CD4-positive, alpha-beta T cell (primary cell): ENCODE data around the gene GRIA4. TPM values are rescaled to one million over a fixed set of nuclear protein-coding genes. Genes with fewer than 3 reads are reported as not detected.

Experiments used
- ATAC-seq: fragments of 200-7000 bp; cut with Tn5 transposase; one replicate; pipeline ENCODE4 v1.10.0; 2022; ENCODE audit warnings: mild to moderate bottlenecking; ENCODE audit not compliant: poor library complexity
- CTCF ChIA-PET: fragments of 350-600 bp; sonication (Branson Sonifier 250); formaldehyde crosslinking; loops from one replicate; lab custom pipeline; 2021; ENCODE audit warnings: antibody characterized with exemption, inconsistent platforms; lab: Charles Lee
- POLR2A ChIA-PET: fragments of 350-600 bp; sonication (Branson Sonifier 250); formaldehyde crosslinking; loops from one replicate; lab custom pipeline; 2021; ENCODE audit warnings: antibody characterized with exemption, inconsistent platforms; lab: Charles Lee
- DNase-seq, 14 experiments: peaks; one replicate each; pipeline ENCODE4 v3.0.0-alpha.2; 2013 to 2020; ENCODE audit warnings: mixed read lengths in 2 of 14
- H3K27ac ChIP-seq, 2 donors: one replicate each; pipeline versions ENCODE4 v1.5.1 to v1.7.0; 2013; ENCODE audit warnings: low read length in 2 of 2, low read depth in 1 of 2, mild to moderate bottlenecking in 1 of 2
- H3K27me3 ChIP-seq, 2 experiments: 1 replicate in 1 of 2; 2 replicates in 1 of 2; pipeline versions ENCODE4 v1.6.1 to v1.7.0; 2013; ENCODE audit warnings: low read length in 2 of 2, control low read depth in 1 of 2, mild to moderate bottlenecking in 1 of 2, moderate library complexity in 1 of 2; ENCODE audit not compliant: insufficient read depth in 2 of 2, control insufficient read depth in 1 of 2
- H3K36me3 ChIP-seq: one replicate; pipeline ENCODE4 v1.6.1; 2013; ENCODE audit warnings: low read length, control low read depth; ENCODE audit not compliant: insufficient read depth
- H3K4me1 ChIP-seq: one replicate; pipeline ENCODE4 v1.6.1; 2013; ENCODE audit warnings: low read length, control low read depth; ENCODE audit not compliant: insufficient read depth
- H3K4me3 ChIP-seq: one replicate; pipeline ENCODE4 v1.5.1; 2013; ENCODE audit warnings: mild to moderate bottlenecking, low read length, moderate library complexity
- H3K9me3 ChIP-seq, 2 experiments: 1 replicate in 1 of 2; 2 replicates in 1 of 2; pipeline versions ENCODE4 v1.6.1 to v1.7.0; 2013; ENCODE audit warnings: low read length in 2 of 2, mild to moderate bottlenecking in 2 of 2, control low read depth in 1 of 2, moderate library complexity in 1 of 2; ENCODE audit not compliant: control insufficient read depth in 1 of 2, insufficient read depth in 1 of 2
- H3K27ac Mint-ChIP-seq: one replicate; pipeline ENCODE4 v1.8.0; 2020; ENCODE audit warnings: mixed read lengths
- H3K27me3 Mint-ChIP-seq: one replicate; pipeline ENCODE4 v1.8.0; 2021; ENCODE audit warnings: mixed read lengths
- H3K36me3 Mint-ChIP-seq: one replicate; pipeline ENCODE4 v1.8.0; 2021; ENCODE audit warnings: low read depth, mixed read lengths
- H3K4me1 Mint-ChIP-seq: one replicate; pipeline ENCODE4 v1.8.0; 2021; ENCODE audit warnings: low read depth, mixed read lengths
- H3K4me3 Mint-ChIP-seq: one replicate; pipeline ENCODE4 v1.8.0; 2020; ENCODE audit warnings: mild to moderate bottlenecking, mixed read lengths
- H3K9me3 Mint-ChIP-seq: one replicate; pipeline ENCODE4 v1.8.0; 2020; ENCODE audit warnings: mixed read lengths
- intact Hi-C, 2 experiments: fragments of 100-400 bp; cut with DNase I in 1 of 2; cut with micrococcal nuclease in 1 of 2; formaldehyde crosslinking; loops; one replicate each; pipeline versions ENCODE4 v1.15.1 to v1.9.0; 2023 to 2025; cut with DNase I, micrococcal nuclease
- total RNA-seq, 174 experiments: library from RNA in 2 of 174; stranded (reverse) in 2 of 174; gene quantifications; one replicate each; pipeline ENCODE4 v1.2.3 and lab custom pipeline; 2021 to 2026
- TF ChIP-seq, protein P1 (sequence below): fragments of 200-600 bp; IDR thresholded peaks from one replicate; pipeline ENCODE4 v1.8.0; 2022; ENCODE audit warnings: antibody characterized with exemption, mild to moderate bottlenecking

GRIA4 gene
- total RNA-seq, 2 experiments from 2014 or later: not detected

- H3K27me3 Mint-ChIP-seq: no peaks in the 10 kb centered on the region
- CTCF ChIA-PET: no interaction called here
Measured at GRCh38 chr11:105891685-105892084, 281.8 kb downstream of the GRIA4 start.

GRCh38 chr11:105897161-105897560 is 287.3 kb downstream of the GRIA4 start:
- Histone ChIP-seq H3K27me3 (no peaks in the 10 kb centered on the region), H3K36me3 (no peaks in the 10 kb centered on the region), H3K9me3 (peaks cover 0 to 4% of the 10 kb centered on the region in 2 experiments), H3K27ac (no peak overlapping the region), H3K4me1 (no peaks in the 10 kb centered on the region), H3K4me3 (no peak overlapping the region)
- ChIA-PET POLR2A (no interaction called here), CTCF (no interaction called here)
- Mint-ChIP-seq H3K36me3 (no peaks in the 10 kb centered on the region), H3K27me3 (no peaks in the 10 kb centered on the region), H3K9me3 (no peaks in the 10 kb centered on the region), H3K4me3 (no peak overlapping the region), H3K4me1 (no peaks in the 10 kb centered on the region), H3K27ac (no peak overlapping the region)
- DNase-seq (no peak), ATAC-seq (no peak)
- TF ChIP-seq, protein P1, sequence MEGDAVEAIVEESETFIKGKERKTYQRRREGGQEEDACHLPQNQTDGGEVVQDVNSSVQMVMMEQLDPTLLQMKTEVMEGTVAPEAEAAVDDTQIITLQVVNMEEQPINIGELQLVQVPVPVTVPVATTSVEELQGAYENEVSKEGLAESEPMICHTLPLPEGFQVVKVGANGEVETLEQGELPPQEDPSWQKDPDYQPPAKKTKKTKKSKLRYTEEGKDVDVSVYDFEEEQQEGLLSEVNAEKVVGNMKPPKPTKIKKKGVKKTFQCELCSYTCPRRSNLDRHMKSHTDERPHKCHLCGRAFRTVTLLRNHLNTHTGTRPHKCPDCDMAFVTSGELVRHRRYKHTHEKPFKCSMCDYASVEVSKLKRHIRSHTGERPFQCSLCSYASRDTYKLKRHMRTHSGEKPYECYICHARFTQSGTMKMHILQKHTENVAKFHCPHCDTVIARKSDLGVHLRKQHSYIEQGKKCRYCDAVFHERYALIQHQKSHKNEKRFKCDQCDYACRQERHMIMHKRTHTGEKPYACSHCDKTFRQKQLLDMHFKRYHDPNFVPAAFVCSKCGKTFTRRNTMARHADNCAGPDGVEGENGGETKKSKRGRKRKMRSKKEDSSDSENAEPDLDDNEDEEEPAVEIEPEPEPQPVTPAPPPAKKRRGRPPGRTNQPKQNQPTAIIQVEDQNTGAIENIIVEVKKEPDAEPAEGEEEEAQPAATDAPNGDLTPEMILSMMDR: no peak
- intact Hi-C loops: no loop called here

More at GRCh38 chr11:105891685-105892084, 281.8 kb downstream of the GRIA4 start:
- Histone ChIP-seq H3K4me1 (no peaks in the 10 kb centered on the region), H3K4me3 (no peak overlapping the region), H3K36me3 (no peaks in the 10 kb centered on the region), H3K27me3 (no peaks in the 10 kb centered on the region), H3K9me3 (no peaks in the 10 kb centered on the region), H3K27ac (no peak overlapping the region)
- intact Hi-C loops: no loop called here
- Mint-ChIP-seq H3K27ac (no peak overlapping the region), H3K9me3 (no peaks in the 10 kb centered on the region), H3K36me3 (no peaks in the 10 kb centered on the region), H3K4me1 (no peaks in the 10 kb centered on the region), H3K4me3 (no peak overlapping the region)
- ATAC-seq (no peak), DNase-seq (no peak)
- TF ChIP-seq, protein P1: no peak
- POLR2A ChIA-PET: no interaction called here

DNA sequence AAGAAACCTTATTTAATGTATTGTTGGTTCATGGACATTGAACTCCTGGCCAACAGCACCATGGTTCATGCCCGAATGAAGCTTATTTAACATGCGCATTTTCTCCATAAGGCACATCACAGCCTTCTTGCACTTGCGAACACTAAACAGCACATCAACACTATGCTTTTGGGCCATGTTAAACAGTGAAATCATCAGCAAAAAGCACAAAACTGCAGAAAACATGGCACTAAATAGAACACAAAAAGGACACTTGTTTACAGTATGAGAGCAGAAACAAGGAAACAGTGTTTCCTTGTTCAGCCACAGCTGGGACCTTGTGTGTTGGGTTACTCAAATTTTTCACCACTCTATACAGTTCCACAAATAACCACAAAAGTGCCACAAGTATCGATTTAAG is 289.9 kb downstream of the GRIA4 start:
- no peak for DNase-seq
- Mint-ChIP-seq H3K4me3 (no peak overlapping the region), H3K27ac (no peak overlapping the region), H3K4me1 (no peaks in the 10 kb centered on the region), H3K27me3 (no peaks in the 10 kb centered on the region), H3K9me3 (no peaks in the 10 kb centered on the region), H3K36me3 (no peaks in the 10 kb centered on the region)
- Histone ChIP-seq H3K9me3 (peaks cover 0 to 4% of the 10 kb centered on the region in 2 experiments), H3K4me1 (no peaks in the 10 kb centered on the region), H3K4me3 (no peak overlapping the region), H3K36me3 (no peaks in the 10 kb centered on the region), H3K27ac (no peak overlapping the region), H3K27me3 (no peaks in the 10 kb centered on the region)
- ATAC-seq: no peak
- ChIA-PET CTCF (no interaction called here), POLR2A (no interaction called here)
- TF ChIP-seq, protein P1: no peak
- intact Hi-C loops: no loop called here
